Colonic mucosa (tissue), 4 donors: ENCODE results near the gene PTPRT. TPM values are rescaled to one million over a fixed set of nuclear protein-coding genes. Genes with fewer than 3 reads are reported as not detected.

Experiments used
- DNase-seq: peaks from one replicate; pipeline ENCODE4 v3.0.0-alpha.2; 2020
- H3K27ac ChIP-seq: fragments of 200-600 bp; one replicate; pipeline ENCODE4 v1.8.0; 2021
- H3K27me3 ChIP-seq: fragments of 200-600 bp; one replicate; pipeline ENCODE4 v1.8.0; 2021
- H3K36me3 ChIP-seq: fragments of 200-600 bp; one replicate; pipeline ENCODE4 v1.8.0; 2021
- H3K4me1 ChIP-seq: fragments of 200-600 bp; one replicate; pipeline ENCODE4 v1.8.0; 2021; ENCODE audit warnings: mild to moderate bottlenecking
- H3K4me3 ChIP-seq: fragments of 200-600 bp; one replicate; pipeline ENCODE4 v1.8.0; 2021
- H3K9ac ChIP-seq, 2 donors: one replicate each; pipeline ENCODE4 v1.7.0; 2013; ENCODE audit warnings: control low read depth in 2 of 2, low read depth in 2 of 2, low read length in 2 of 2
- H3K9me3 ChIP-seq: fragments of 200-600 bp; one replicate; pipeline ENCODE4 v1.8.0; 2021
- CTCF ChIP-seq: fragments of 200-600 bp; IDR thresholded peaks from one replicate; pipeline ENCODE4 v1.8.0; 2022; ENCODE audit warnings: antibody characterized with exemption, mild to moderate bottlenecking
- intact Hi-C: fragments of 100-400 bp; cut with DNase I; formaldehyde crosslinking; loops from one replicate; pipeline ENCODE4 v1.14.1; 2022
- total RNA-seq, 2 donors: library from RNA; stranded (reverse); fragmentation: NEBNext Ultra II Directional in 1 of 2; extraction: Animal tissue kit (Norgen Biotek cat#: 25700) in 1 of 2; gene quantifications; one replicate each; pipeline ENCODE4 v1.2.1, GENCODE V29; 2021
- donor health status: healthy.
- donor health status: DM: no; HTN: no; CAD: no.
- donor health status: DM: no; HTN: no; CAD: no.

Gene PTPRT
- total RNA-seq, 2 donors from 2014 or later = 0.11 to 0.12 TPM

GRCh38 chr20:42895020-42895419 is 294.7 kb downstream of the PTPRT start:
- DNase-seq = no peak
- intact Hi-C loops = no loop called here
- no peak overlapping the region for H3K9ac ChIP-seq
- no peak overlapping the region for H3K27ac ChIP-seq
- TF ChIP-seq CTCF = no peak
- no peaks in the 10 kb centered on the region for H3K27me3 ChIP-seq
- no peaks in the 10 kb centered on the region for H3K36me3 ChIP-seq
- H3K4me1 ChIP-seq = no peaks in the 10 kb centered on the region
- no peaks in the 10 kb centered on the region for H3K9me3 ChIP-seq
- no peak overlapping the region for H3K4me3 ChIP-seq

- intact Hi-C loops = no loop called here
- Histone ChIP-seq H3K27me3 (no peaks in the 10 kb centered on the region), H3K4me3 (no peak overlapping the region), H3K9me3 (no peaks in the 10 kb centered on the region), H3K36me3 (no peaks in the 10 kb centered on the region), H3K4me1 (no peaks in the 10 kb centered on the region), H3K27ac (no peak overlapping the region), H3K9ac (no peak overlapping the region)
- no peak for TF ChIP-seq CTCF
- DNase-seq = no peak
These were observed 295.2 kb downstream of the PTPRT start for GRCh38 chr20:42894483-42894882.

GRCh38 chr20:42889517-42889916 is 300.2 kb downstream of the PTPRT start:
- Histone ChIP-seq H3K27me3 (no peaks in the 10 kb centered on the region), H3K9me3 (no peaks in the 10 kb centered on the region), H3K4me1 (no peaks in the 10 kb centered on the region), H3K4me3 (no peak overlapping the region), H3K9ac (no peak overlapping the region), H3K27ac (no peak overlapping the region), H3K36me3 (no peaks in the 10 kb centered on the region)
- intact Hi-C loops = no loop called here
- TF ChIP-seq CTCF = no peak
- no peak for DNase-seq

- no peak overlapping the region for H3K4me3 ChIP-seq
- intact Hi-C loops = no loop called here
- no peak overlapping the region for H3K27ac ChIP-seq
- H3K36me3 ChIP-seq = no peaks in the 10 kb centered on the region
- H3K27me3 ChIP-seq = no peaks in the 10 kb centered on the region
- no peaks in the 10 kb centered on the region for H3K9me3 ChIP-seq
- no peak overlapping the region for H3K9ac ChIP-seq
- TF ChIP-seq CTCF = no peak
- no peak for DNase-seq
- H3K4me1 ChIP-seq = no peaks in the 10 kb centered on the region
These were observed 302.4 kb downstream of the PTPRT start for GRCh38 chr20:42887281-42887680.

- H3K27ac ChIP-seq = no peak overlapping the region
- intact Hi-C loops = no loop called here
- no peaks in the 10 kb centered on the region for H3K9me3 ChIP-seq
- H3K4me3 ChIP-seq = no peak overlapping the region
- no peak overlapping the region for H3K9ac ChIP-seq
- no peak for TF ChIP-seq CTCF
- H3K4me1 ChIP-seq = no peaks in the 10 kb centered on the region
- DNase-seq = no peak
- H3K36me3 ChIP-seq = no peaks in the 10 kb centered on the region
- H3K27me3 ChIP-seq = no peaks in the 10 kb centered on the region
These were observed 302.9 kb downstream of the PTPRT start for GRCh38 chr20:42886801-42887200.

- Histone ChIP-seq H3K4me1 (no peaks in the 10 kb centered on the region), H3K9ac (no peak overlapping the region), H3K27me3 (no peaks in the 10 kb centered on the region), H3K4me3 (no peak overlapping the region), H3K36me3 (no peaks in the 10 kb centered on the region), H3K9me3 (no peaks in the 10 kb centered on the region), H3K27ac (no peak overlapping the region)
- no peak for TF ChIP-seq CTCF
- intact Hi-C loops = no loop called here
- DNase-seq = no peak
These were observed 303.7 kb downstream of the PTPRT start for GRCh38 chr20:42886046-42886445.
